ENCODE results near the gene SKI.

DNA sequence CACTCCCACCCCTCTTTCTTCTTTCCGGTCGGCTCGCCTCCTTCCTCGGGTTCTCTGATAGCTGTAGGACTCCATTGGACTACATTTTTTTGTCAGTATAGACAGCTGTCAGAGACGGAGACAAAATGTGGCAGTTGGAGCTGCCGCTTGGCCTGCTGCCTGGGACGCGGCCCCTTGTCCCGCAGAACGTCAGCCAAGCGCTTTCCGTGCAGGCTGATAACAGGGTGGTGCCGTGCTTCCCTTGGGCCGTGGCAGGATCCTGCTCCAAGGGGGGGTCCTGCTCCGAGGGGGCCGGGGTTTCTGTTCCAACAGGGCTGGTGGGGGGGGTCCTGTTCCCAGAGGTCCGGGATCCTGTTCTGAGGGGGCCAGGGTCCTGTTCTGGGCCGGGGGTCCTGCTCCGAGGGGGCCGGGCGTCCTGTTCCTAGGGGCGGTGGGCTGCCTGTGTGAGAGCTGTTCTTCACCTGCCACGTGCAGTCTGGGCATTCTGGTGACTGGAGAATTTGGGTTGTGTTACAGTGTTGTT lies 4.9 kb downstream of the SKI start:
- TF ChIP-seq, protein P1, sequence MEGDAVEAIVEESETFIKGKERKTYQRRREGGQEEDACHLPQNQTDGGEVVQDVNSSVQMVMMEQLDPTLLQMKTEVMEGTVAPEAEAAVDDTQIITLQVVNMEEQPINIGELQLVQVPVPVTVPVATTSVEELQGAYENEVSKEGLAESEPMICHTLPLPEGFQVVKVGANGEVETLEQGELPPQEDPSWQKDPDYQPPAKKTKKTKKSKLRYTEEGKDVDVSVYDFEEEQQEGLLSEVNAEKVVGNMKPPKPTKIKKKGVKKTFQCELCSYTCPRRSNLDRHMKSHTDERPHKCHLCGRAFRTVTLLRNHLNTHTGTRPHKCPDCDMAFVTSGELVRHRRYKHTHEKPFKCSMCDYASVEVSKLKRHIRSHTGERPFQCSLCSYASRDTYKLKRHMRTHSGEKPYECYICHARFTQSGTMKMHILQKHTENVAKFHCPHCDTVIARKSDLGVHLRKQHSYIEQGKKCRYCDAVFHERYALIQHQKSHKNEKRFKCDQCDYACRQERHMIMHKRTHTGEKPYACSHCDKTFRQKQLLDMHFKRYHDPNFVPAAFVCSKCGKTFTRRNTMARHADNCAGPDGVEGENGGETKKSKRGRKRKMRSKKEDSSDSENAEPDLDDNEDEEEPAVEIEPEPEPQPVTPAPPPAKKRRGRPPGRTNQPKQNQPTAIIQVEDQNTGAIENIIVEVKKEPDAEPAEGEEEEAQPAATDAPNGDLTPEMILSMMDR (IDR thresholded peaks at IDR 0.05; ENCODE audit: low read depth, low read length), result no peak
- no peak for TF ChIP-seq POLR2A (IDR thresholded peaks at IDR 0.05; ENCODE audit: extremely low read depth, insufficient read length)
- TF ChIP-seq MAX (IDR thresholded peaks at IDR 0.05; ENCODE audit: low read depth, low read length), result no peak
- no peak for TF ChIP-seq MYC (IDR thresholded peaks at IDR 0.05; ENCODE audit: low read depth, low read length)
